Measurements from ENCODE around the gene TMEM106A.
"Not testable (repeated sequence)": the region's sequence is repeated elsewhere in the genome, so short reads cannot be mapped to it uniquely, and the experiment has no call there.

The TMEM106A gene

DNA sequence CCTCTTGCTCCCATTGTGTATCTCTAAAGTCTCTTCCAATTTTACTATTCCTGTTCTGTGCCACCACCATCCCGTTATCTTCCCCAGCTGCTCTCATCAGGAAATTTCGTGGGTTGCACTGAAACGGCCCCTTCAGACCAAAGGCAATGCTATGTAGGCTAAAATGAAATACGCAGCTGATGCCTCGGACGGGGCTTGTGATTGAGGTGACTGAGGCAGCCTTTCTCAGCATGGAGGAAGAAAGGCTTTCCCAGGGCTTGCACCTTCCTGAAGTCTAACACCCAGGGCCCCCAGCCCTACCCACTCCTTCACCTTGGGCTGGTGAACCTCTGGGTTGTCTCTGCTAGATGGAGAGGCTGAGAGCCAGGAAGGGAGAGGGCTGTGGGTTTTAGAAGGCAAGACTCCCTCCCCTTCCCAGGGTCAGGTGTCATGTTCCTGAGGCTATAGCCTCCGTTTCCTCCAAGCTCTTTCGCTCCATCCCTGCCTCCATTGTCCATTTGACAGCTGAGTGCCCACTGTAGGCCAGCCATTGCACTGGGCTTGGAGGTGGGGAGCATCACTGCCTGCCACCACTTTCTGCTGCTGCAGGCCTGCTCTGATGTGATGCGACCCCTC is 8.9 kb downstream of the TMEM106A start:
- H3K4me3 ChIP-seq (ENCODE audit: low read depth, low read length) = no peak overlapping the region
- in situ Hi-C loops (cut with HindIII; ENCODE audit: low sequenced_read_pairs) = no loop called here
- DNase-seq (ENCODE audit: low read depth, low spot score) = no peak
- TF ChIP-seq CTCF (IDR thresholded peaks at IDR 0.05; ENCODE audit: low read depth, low read length) = no peak

DNA sequence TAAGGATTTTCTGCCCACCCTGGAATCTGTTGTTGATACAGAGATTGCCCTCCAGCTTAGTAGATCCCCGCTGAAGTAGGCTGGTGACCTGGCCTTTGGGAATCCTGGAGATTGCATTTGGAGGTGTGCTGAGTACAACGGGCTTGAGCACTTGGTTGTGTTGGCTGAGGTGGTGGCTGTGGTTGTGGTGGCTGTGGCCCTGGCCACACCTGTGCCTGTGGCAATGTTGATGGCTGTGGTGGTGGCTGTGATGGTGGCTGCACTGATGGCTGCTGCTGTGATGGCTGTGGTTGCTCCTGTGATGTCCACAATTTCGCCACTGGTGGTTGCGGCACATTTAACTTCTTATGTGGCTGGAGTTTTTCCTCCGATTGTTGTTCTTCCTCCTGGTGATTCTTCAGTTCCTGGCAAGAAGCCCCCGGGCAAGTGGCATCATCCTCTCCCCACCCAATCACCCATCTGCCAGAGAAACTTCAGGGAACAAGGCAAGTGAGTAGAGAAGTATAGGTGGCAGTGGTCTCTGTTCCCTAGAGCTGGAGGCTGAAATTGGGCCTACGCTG is 12.6 kb downstream of the TMEM106A start:
- H3K4me3 ChIP-seq (ENCODE audit: low read depth, low read length) = no peak overlapping the region
- in situ Hi-C loops (cut with HindIII; ENCODE audit: low sequenced_read_pairs) = no loop called here
- DNase-seq (ENCODE audit: low read depth, low spot score) = no peak
- no peak for TF ChIP-seq CTCF (IDR thresholded peaks at IDR 0.05; ENCODE audit: low read depth, low read length)

- TF ChIP-seq CTCF (IDR thresholded peaks at IDR 0.05; ENCODE audit: low read depth, low read length) = no peak
- no peak overlapping the region for H3K4me3 ChIP-seq (ENCODE audit: low read depth, low read length)
- DNase-seq (ENCODE audit: low read depth, low spot score) = no peak
- in situ Hi-C loops (cut with HindIII; ENCODE audit: low sequenced_read_pairs) = no loop called here
Measured at GRCh38 chr17:43226393-43226792, 14.7 kb downstream of the TMEM106A start.

GRCh38 chr17:43228020-43228782 is 16.5 kb downstream of the TMEM106A start, which contains the start of gene CCDC200:
TSS of gene CCDC200 (minus strand) at chr17:43228623. CDS start at chr17:43228554, 69 bp downstream.
- H3K4me3 ChIP-seq (ENCODE audit: low read depth, low read length); in situ Hi-C loops (cut with HindIII; ENCODE audit: low sequenced_read_pairs); DNase-seq (ENCODE audit: low read depth, low spot score): not testable (repeated sequence)

DNA sequence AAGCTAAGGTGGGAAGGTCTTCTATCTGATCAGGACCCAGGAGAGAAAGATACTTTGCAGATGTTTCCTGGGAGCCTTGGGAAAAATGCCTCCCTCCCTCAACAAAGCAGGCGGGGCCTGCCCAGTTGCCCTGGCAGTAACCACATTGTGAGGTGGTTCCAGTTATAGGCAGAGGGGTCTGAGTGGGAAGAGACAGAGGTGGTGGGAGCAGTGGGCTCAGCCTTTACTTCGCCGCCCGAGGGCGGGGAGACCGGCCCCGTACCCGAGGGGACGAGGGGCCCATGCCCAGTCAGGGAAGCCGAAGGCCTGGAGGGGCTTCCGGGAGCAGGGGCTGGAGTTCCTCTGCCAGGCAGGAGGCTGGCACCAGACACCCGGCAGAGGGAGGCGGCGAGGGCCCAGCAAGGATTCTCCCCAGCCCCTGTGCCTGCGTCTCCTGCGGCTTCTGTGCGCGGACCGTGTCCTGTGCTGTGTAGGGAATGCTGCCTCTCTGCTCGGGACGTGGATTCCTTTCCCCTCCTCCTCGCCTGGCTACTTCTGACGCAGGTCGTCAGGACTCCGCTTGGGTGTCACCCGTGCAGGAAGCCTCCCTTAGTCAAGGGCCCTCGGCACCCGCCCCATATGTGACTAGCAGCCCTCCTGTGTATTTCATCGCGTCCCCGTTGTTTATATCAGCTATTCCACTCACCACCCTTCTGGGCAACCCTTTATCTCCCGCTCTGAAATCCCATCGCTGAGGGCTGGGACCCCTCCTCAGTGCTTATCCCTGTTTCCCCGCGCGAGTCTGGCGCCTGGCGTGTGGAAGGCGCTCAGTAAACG is 19.7 kb downstream of the TMEM106A start:
- in situ Hi-C loops (cut with HindIII; ENCODE audit: low sequenced_read_pairs); H3K4me3 ChIP-seq (ENCODE audit: low read depth, low read length); DNase-seq (ENCODE audit: low read depth, low spot score): not testable (repeated sequence)

DNA sequence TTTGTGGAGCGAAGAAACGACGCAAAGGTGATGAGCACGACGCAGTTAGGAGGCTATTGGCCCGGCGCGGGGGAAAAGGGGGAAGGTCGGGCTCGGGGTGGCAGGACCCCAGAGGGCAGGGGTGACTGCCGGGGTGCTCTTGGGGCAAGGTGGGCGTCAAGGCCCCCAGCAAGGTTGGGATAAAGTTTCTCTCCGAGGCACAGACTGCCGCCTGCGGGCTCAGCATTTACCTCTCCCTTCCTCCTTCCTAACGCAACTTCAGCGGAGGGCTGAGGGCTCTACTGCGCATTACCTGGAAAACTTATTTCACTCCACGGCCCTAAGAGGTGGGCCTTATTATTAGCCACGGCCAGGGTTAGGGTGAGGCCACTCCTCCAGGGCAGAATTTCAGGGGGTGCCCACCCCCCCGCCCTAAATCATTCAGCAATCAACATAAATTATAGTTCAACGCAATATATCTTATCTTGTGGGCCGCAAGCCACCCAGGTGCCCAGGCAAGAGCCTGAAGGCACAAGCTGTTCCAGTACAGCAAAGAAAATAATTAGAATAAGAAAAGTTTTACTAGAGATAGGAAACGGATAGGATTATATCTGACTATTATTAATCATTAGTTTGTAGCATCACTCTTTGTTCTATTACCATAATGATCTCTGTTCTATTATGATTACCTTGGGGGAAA is 20.5 kb downstream of the TMEM106A start:
- in situ Hi-C loops (cut with HindIII; ENCODE audit: low sequenced_read_pairs); DNase-seq (ENCODE audit: low read depth, low spot score); H3K4me3 ChIP-seq (ENCODE audit: low read depth, low read length): not testable (repeated sequence)

- DNase-seq (ENCODE audit: low read depth, low spot score); in situ Hi-C loops (cut with HindIII; ENCODE audit: low sequenced_read_pairs); H3K4me3 ChIP-seq (ENCODE audit: low read depth, low read length): not testable (repeated sequence)
Measured at GRCh38 chr17:43233263-43233662, 21.6 kb downstream of the TMEM106A start.

GRCh38 chr17:43233877-43234276 is 22.2 kb downstream of the TMEM106A start, which contains the start of gene RNU2-1:
TSS of gene RNU2-1 (minus strand) at chr17:43233977.
- in situ Hi-C loops (cut with HindIII; ENCODE audit: low sequenced_read_pairs) = not testable (repeated sequence)

DNA sequence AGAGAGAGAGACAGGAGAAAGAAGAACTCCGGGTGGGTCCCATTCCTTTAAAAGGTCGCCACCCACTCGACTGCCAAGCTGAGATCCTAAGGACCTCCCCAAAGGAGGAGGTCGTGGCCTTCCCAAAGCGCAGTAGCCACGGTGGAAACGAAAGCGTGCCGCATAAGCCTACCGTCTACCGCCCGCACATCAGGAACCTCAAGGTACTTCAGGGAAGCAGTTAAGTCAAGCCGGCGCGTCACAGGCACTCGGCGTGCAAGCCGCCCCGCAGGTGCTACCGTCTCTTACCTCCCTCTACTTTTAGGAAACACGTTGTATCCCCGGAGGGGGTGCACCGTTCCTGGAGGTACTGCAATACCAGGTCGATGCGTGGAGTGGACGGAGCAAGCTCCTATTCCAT is 27.9 kb downstream of the TMEM106A start:
- in situ Hi-C loops (cut with HindIII; ENCODE audit: low sequenced_read_pairs); DNase-seq (ENCODE audit: low read depth, low spot score); H3K4me3 ChIP-seq (ENCODE audit: low read depth, low read length): not testable (repeated sequence)

More at GRCh38 chr17:43233877-43234276, 22.2 kb downstream of the TMEM106A start, which contains the start of gene RNU2-1:
- not testable (repeated sequence) for DNase-seq (ENCODE audit: low read depth, low spot score); H3K4me3 ChIP-seq (ENCODE audit: low read depth, low read length)

GRCh38 chr17:43240596-43241352 is 29.1 kb downstream of the TMEM106A start:
- H3K4me3 ChIP-seq (ENCODE audit: low read depth, low read length); in situ Hi-C loops (cut with HindIII; ENCODE audit: low sequenced_read_pairs); DNase-seq (ENCODE audit: low read depth, low spot score): not testable (repeated sequence)

GRCh38 chr17:43246456-43246855 is 34.8 kb downstream of the TMEM106A start:
- in situ Hi-C loops (cut with HindIII; ENCODE audit: low sequenced_read_pairs); DNase-seq (ENCODE audit: low read depth, low spot score); H3K4me3 ChIP-seq (ENCODE audit: low read depth, low read length): not testable (repeated sequence)

Data from astrocyte of the spinal cord (primary cell).